Measurements from ENCODE around the gene SORL1. TPM values are rescaled to one million over a fixed set of nuclear protein-coding genes. Genes with fewer than 3 reads are reported as not detected.

SORL1 gene
- total RNA-seq, 1 donor from 2014 or later = 38.3 TPM

DNA sequence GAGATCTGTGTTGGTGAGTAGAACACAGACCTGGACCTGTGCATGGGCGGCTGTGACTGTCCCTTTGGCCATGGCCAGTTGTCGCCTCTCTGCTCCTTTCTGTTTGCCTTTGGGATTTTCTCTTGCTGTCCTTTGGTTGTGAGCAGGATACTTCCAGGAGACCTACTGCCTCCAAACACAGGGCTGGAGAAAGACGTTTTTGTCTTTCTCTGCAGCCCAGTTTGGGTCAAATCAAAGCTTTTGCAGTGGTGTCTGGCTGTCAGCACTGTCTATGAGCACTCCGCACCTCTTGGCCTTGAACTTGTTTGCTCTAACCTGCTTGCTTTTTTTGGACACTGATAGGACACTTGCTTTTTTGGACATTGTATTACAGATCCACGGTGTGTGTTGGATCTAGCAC lies 109.6 kb downstream of the SORL1 start:
- DNase-seq (ENCODE audit: extremely low spot score in 2 of 2) = no peak
- H3K27ac ChIP-seq = no peak overlapping the region
- intact Hi-C loops (cut with DNase I) = no loop called here
- no peak overlapping the region for H3K4me3 ChIP-seq
- peaks cover 0 to 10% of the 10 kb centered on the region in 2 donors for H3K36me3 ChIP-seq
- H3K4me1 ChIP-seq = no peaks in the 10 kb centered on the region
- H3K9me3 ChIP-seq = no peaks in the 10 kb centered on the region
- H3K27me3 ChIP-seq = no peaks in the 10 kb centered on the region
- TF ChIP-seq POLR2AphosphoS5 (IDR thresholded peaks at IDR 0.05; ENCODE audit: insufficient read depth in 1 of 2, low read depth in 1 of 2) = no peak
- TF ChIP-seq, protein P1, sequence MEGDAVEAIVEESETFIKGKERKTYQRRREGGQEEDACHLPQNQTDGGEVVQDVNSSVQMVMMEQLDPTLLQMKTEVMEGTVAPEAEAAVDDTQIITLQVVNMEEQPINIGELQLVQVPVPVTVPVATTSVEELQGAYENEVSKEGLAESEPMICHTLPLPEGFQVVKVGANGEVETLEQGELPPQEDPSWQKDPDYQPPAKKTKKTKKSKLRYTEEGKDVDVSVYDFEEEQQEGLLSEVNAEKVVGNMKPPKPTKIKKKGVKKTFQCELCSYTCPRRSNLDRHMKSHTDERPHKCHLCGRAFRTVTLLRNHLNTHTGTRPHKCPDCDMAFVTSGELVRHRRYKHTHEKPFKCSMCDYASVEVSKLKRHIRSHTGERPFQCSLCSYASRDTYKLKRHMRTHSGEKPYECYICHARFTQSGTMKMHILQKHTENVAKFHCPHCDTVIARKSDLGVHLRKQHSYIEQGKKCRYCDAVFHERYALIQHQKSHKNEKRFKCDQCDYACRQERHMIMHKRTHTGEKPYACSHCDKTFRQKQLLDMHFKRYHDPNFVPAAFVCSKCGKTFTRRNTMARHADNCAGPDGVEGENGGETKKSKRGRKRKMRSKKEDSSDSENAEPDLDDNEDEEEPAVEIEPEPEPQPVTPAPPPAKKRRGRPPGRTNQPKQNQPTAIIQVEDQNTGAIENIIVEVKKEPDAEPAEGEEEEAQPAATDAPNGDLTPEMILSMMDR (IDR thresholded peaks at IDR 0.05) = no peak
- no peak for TF ChIP-seq POLR2A (IDR thresholded peaks at IDR 0.05)

DNA sequence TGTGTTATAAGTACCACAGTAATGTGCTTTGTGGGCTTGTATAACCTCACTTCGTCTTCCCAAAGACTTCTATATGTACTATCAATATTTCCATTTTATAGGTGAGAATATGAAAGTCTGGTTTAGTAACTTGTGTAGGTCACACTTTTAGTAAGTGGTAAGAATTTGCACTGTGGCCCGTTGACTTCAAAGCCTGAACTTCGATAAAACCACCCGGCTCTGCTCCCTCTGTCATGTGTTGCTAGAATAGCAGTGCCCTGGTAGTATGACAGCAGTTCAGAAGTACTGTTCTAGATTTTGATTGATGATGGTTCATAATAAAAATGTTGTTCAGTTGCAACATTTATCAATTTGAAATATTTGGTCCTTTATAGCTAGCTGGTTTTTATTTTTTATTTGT lies 110.9 kb downstream of the SORL1 start:
- H3K9me3 ChIP-seq = no peaks in the 10 kb centered on the region
- intact Hi-C loops (cut with DNase I) = no loop called here
- H3K36me3 ChIP-seq = peaks cover 0 to 13% of the 10 kb centered on the region in 2 donors
- H3K27me3 ChIP-seq = no peaks in the 10 kb centered on the region
- TF ChIP-seq, protein P1 (IDR thresholded peaks at IDR 0.05) = no peak
- TF ChIP-seq POLR2A (IDR thresholded peaks at IDR 0.05) = no peak
- TF ChIP-seq POLR2AphosphoS5 (IDR thresholded peaks at IDR 0.05; ENCODE audit: insufficient read depth in 1 of 2, low read depth in 1 of 2) = no peak
- no peak overlapping the region for H3K4me3 ChIP-seq
- no peaks in the 10 kb centered on the region for H3K4me1 ChIP-seq
- no peak overlapping the region for H3K27ac ChIP-seq
- no peak for DNase-seq (ENCODE audit: extremely low spot score in 2 of 2)

DNA sequence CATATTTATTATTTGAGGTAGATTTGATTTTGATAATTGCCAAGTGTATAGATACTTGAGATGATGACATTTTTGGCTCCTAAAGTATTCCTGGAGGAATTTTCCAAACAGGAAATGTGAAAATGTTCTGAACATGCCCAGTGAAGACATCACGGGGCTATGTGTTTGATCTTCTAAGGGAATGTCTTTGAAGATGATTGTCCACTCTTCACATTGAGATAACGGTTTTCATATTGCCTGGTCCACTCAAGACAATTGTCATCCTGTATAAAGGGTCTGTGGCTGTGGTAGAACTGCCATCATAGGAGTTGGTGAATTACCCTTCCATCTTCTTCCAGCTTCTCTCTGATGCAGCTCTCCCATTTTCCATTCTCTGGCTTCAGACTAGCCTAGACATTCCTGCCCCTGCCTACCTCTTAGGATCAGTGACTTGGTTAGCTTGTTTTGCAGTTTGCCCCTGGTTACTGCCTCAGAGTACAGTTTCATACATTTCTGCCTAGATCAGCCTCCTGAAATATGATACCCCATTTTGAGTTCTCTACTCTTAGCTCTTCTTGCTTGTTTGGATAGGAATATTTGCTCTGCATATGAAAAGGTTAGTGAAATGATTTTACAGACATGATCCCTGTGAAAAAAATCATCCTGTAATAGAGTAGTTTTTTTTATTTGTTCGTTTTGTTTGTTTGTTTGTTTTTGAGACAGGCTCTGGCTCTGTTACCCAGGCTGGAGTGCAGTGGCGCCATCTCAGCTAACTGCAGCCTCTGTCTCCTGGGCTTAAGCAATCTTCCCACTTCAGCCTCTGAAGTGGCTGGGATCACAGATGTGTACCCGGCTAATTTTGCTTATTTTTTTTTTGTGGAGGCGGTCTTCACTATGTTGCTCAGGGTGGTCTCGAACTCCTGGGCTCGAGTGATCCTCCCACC lies 112.0 kb downstream of the SORL1 start:
- no peaks in the 10 kb centered on the region for H3K9me3 ChIP-seq
- no peak overlapping the region for H3K27ac ChIP-seq
- H3K4me1 ChIP-seq = no peaks in the 10 kb centered on the region
- no peak for DNase-seq (ENCODE audit: extremely low spot score in 2 of 2)
- H3K4me3 ChIP-seq = no peak overlapping the region
- TF ChIP-seq POLR2A (IDR thresholded peaks at IDR 0.05) = no peak
- TF ChIP-seq, protein P1 (IDR thresholded peaks at IDR 0.05) = no peak
- TF ChIP-seq POLR2AphosphoS5 (IDR thresholded peaks at IDR 0.05; ENCODE audit: insufficient read depth in 1 of 2, low read depth in 1 of 2) = no peak
- intact Hi-C loops (cut with DNase I) = no loop called here
- peaks cover 0 to 6% of the 10 kb centered on the region in 2 donors for H3K36me3 ChIP-seq
- no peaks in the 10 kb centered on the region for H3K27me3 ChIP-seq

DNA sequence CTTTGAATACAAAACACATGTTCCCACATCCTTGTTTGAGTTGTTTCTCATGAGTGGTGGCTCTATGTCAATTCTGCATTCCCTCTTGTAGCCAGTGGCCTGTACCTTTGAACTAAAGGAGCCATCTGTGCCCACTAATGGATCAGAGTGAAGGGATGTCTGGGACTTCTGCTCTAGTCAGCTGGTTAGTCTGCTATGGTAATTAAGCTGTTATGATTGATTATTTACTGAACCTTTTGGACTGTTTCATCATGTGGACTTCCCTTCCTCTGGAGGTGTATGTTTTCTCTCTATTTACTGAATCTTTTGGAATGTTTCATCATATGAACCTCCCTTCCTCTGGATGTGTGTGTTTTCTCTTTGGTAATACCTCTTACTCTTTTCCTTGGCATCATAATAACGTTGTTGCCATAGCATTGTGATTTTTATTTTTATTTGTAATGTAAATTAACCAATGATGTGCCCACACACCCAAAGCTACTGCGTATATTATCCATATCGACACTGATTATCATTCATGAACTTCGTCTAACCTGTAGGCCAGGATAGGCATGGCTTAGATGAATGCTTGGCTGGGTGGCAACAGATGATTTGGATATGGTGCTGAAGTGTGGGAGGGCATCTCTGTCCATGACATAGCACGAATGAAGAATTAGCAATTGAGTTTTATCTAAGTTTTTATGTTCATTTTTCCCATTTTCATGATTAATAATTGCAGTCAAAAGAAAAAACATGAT lies 113.0 kb downstream of the SORL1 start:
- Histone ChIP-seq H3K36me3 (peaks cover 0 to 8% of the 10 kb centered on the region in 2 donors), H3K27ac (no peak overlapping the region), H3K27me3 (no peaks in the 10 kb centered on the region), H3K4me1 (no peaks in the 10 kb centered on the region), H3K4me3 (no peak overlapping the region), H3K9me3 (no peaks in the 10 kb centered on the region)
- TF ChIP-seq, protein P1 (IDR thresholded peaks at IDR 0.05) = no peak
- TF ChIP-seq POLR2AphosphoS5 (IDR thresholded peaks at IDR 0.05; ENCODE audit: insufficient read depth in 1 of 2, low read depth in 1 of 2) (no peak), POLR2A (IDR thresholded peaks at IDR 0.05) (no peak)
- DNase-seq (ENCODE audit: extremely low spot score in 2 of 2) = no peak
- intact Hi-C loops (cut with DNase I) = no loop called here
